HepG2 (cell line): Measurements from ENCODE around the gene ADIPOR1. TPM values are rescaled to one million over a fixed set of nuclear protein-coding genes. Genes with fewer than 3 reads are reported as not detected.

ENCODE experiments used
- ATAC-seq: fragments of 200-7000 bp; cut with Tn5 transposase; 3 replicates; pipeline ENCODE4 v1.9.1; 2020; ENCODE audit warnings: mild to moderate bottlenecking, moderate library complexity
- BruUV-seq: library from RNA; stranded (reverse); fragments of 400-500 nt; replicated peaks from 2 replicates; lab custom pipeline; 2021; lab: Mats Ljungman, UMichigan
- CTCF ChIA-PET: fragments of 300-600 bp; formaldehyde crosslinking; extraction: SDS; loops from one replicate; lab custom pipeline; 2021; ENCODE audit warnings: low total read pairs, inconsistent platforms, low intra/inter-chr PET ratio; lab: Yijun Ruan, JAX
- POLR2A ChIA-PET: fragments of 350-600 bp; sonication (Branson Sonifier 250); formaldehyde crosslinking; loops from one replicate; lab custom pipeline; 2020; ENCODE audit warnings: antibody characterized with exemption, inconsistent platforms; lab: Yijun Ruan, JAX
- DNase-seq: peaks from one replicate; pipeline ENCODE4 v3.0.0-alpha.2; 2015; ENCODE audit warnings: low spot score
- FAIRE-seq: peaks from 3 replicates; lab custom pipeline; 2011; peaks lifted over from hg19 to GRCh38; lab: Jason Lieb, UNC
- H2AFZ ChIP-seq: one replicate; pipeline ENCODE4 v1.6.1; 2011; ENCODE audit warnings: low read length, inconsistent platforms
- H3K27ac ChIP-seq: fragments of 300-600 bp; 3 replicates; pipeline ENCODE4 v1.8.0; 2011; ENCODE audit warnings: mixed run types, mild to moderate bottlenecking, mixed read lengths, low read length, inconsistent platforms; ENCODE audit not compliant: insufficient read depth; ENCODE audit errors: extremely low read length
- H3K27me3 ChIP-seq, 2 experiments: fragments of 200-600 bp in 1 of 2; 2 replicates in 1 of 2; 3 replicates in 1 of 2; pipeline versions ENCODE4 v1.6.0 to v1.8.0; 2011; ENCODE audit warnings: low read length in 2 of 2, mild to moderate bottlenecking in 2 of 2, moderate library complexity in 2 of 2, inconsistent platforms in 1 of 2; ENCODE audit not compliant: insufficient read depth in 2 of 2, control insufficient read depth in 1 of 2
- H3K36me3 ChIP-seq, 2 experiments: fragments of 200-600 bp in 1 of 2; replicated peaks in 1 of 2; 2 replicates in 1 of 2; 3 replicates in 1 of 2; pipeline versions ENCODE4 v1.5.1 to v1.8.0; 2011; ENCODE audit warnings: low read length in 2 of 2, inconsistent platforms in 1 of 2; ENCODE audit not compliant: insufficient read depth in 2 of 2, control insufficient read depth in 1 of 2
- H3K4me1 ChIP-seq: 2 replicates; pipeline ENCODE4 v1.5.1; 2012; ENCODE audit warnings: low read length, inconsistent platforms; ENCODE audit not compliant: insufficient read depth
- H3K4me2 ChIP-seq: 2 replicates; pipeline ENCODE4 v1.6.0; 2011; ENCODE audit warnings: low read depth, low read length, inconsistent platforms
- H3K4me3 ChIP-seq, 3 experiments: fragments of 200-600 bp in 1 of 3; sonication (generic), shearing (Covaris generic) in 1 of 3; replicated peaks in 1 of 3; 2 replicates each; pipeline ENCODE4 v1.5.1; 2011 to 2016; ENCODE audit warnings: low read length in 3 of 3, inconsistent platforms in 2 of 3, low read depth in 2 of 3, mild to moderate bottlenecking in 2 of 3, control low read depth in 1 of 3, mixed read lengths in 1 of 3; ENCODE audit not compliant: insufficient read depth in 1 of 3
- H3K79me2 ChIP-seq: one replicate; pipeline ENCODE4 v1.6.1; 2011; ENCODE audit warnings: low read length, inconsistent platforms; ENCODE audit not compliant: insufficient read depth
- H3K9ac ChIP-seq: 2 replicates; pipeline ENCODE4 v1.6.0; 2011; ENCODE audit warnings: mild to moderate bottlenecking, low read depth, low read length, inconsistent platforms; ENCODE audit not compliant: insufficient read depth
- H3K9me3 ChIP-seq: 2 replicates; pipeline ENCODE4 v1.5.1; 2012; ENCODE audit warnings: mild to moderate bottlenecking, low read length
- H4K20me1 ChIP-seq: 2 replicates; pipeline ENCODE4 v1.6.0; 2011; ENCODE audit warnings: inconsistent platforms, mild to moderate bottlenecking, low read length, moderate library complexity; ENCODE audit not compliant: insufficient read depth
- CEBPB ChIP-seq: IDR thresholded peaks from 2 replicates; pipeline ENCODE4 v1.6.1; 2011; ENCODE audit warnings: low read depth, low read length, improper control_type of control experiment, borderline replicate concordance
- HOXA5 ChIP-seq: sonication (generic); formaldehyde crosslinking; IDR thresholded peaks from 2 replicates; pipeline ENCODE4 v1.4.0; 2020; ENCODE audit warnings: missing genetic modification reagents
- KAT7 ChIP-seq: IDR thresholded peaks from 2 replicates; pipeline ENCODE4 v1.6.1; 2018; ENCODE audit warnings: borderline replicate concordance, missing compliant biosample characterization
- MED1 ChIP-seq: sonication (generic); formaldehyde crosslinking; IDR thresholded peaks from 2 replicates; pipeline ENCODE4 v1.4.0; 2020; ENCODE audit warnings: missing genetic modification reagents
- SMAD1 ChIP-seq: sonication (generic); formaldehyde crosslinking; IDR thresholded peaks from 2 replicates; pipeline ENCODE4 v1.4.0; 2020; ENCODE audit warnings: missing genetic modification reagents, low read depth, mild to moderate bottlenecking, borderline replicate concordance
- ZNF136 ChIP-seq: sonication (generic); formaldehyde crosslinking; IDR thresholded peaks from 2 replicates; pipeline ENCODE4 v1.8.1; 2022; ENCODE audit warnings: low read depth, mild to moderate bottlenecking, moderate library complexity, missing genetic modification reagents
- ZNF260 ChIP-seq: sonication (generic); formaldehyde crosslinking; IDR thresholded peaks from 2 replicates; pipeline ENCODE4 v1.4.0; 2020; ENCODE audit warnings: missing genetic modification reagents, low read depth, mild to moderate bottlenecking, borderline replicate concordance
- ZNF567 ChIP-seq: sonication (generic); formaldehyde crosslinking; IDR thresholded peaks from 2 replicates; pipeline ENCODE4 v1.8.1; 2023; ENCODE audit warnings: mild to moderate bottlenecking, missing genetic modification reagents, borderline replicate concordance
- ZNF607 ChIP-seq: sonication (generic); formaldehyde crosslinking; IDR thresholded peaks from 2 replicates; pipeline ENCODE4 v1.5.1; 2020; ENCODE audit warnings: missing genetic modification reagents, mild to moderate bottlenecking, borderline replicate concordance
- ZNF749 ChIP-seq: sonication (generic); formaldehyde crosslinking; IDR thresholded peaks from 2 replicates; pipeline ENCODE4 v1.8.0; 2022; ENCODE audit warnings: mild to moderate bottlenecking, missing genetic modification reagents, moderate library complexity, borderline replicate concordance
- WGBS: methylation state at CpG from one replicate; pipeline ENCODE4 v1.1.6; 2017; ENCODE audit warnings: low lambda C conversion rate; 5-methylcytosine and 5-hydroxymethylcytosine counted together
- in situ Hi-C: cut with HindIII; loops from 2 replicates; pipeline ENCODE4 v1.10.0; 2017; ENCODE audit warnings: low pct_unique_long_range_greater_than_20kb; ENCODE audit not compliant: extremely low pct_ligation_motif_present
- intact Hi-C: fragments of 100-400 bp; cut with micrococcal nuclease; formaldehyde crosslinking; loops from one replicate; pipeline ENCODE4 v1.10.0; 2022; ENCODE audit not compliant: unreplicated experiment
- polyA plus RNA-seq, 8 experiments: library from polyadenylated mRNA; depleted of rRNA in 3 of 8; stranded (reverse) in 7 of 8; unstranded in 1 of 8; fragments of >200 nt; fragmentation: Illumina TruSeq in 4 of 8; extraction: Trizol in 4 of 8; gene quantifications; 2 replicates each; pipeline versions ENCODE4 v1.2.1 to v1.2.3, GENCODE V29; 2011 to 2016; ENCODE audit warnings: low read depth in 4 of 8, missing spikeins in 1 of 8, mixed read lengths in 1 of 8; ENCODE audit not compliant: insufficient read depth in 1 of 8
- total RNA-seq, 5 experiments: library from RNA; depleted of rRNA; stranded (reverse); fragments of >200 nt; fragmentation: Illumina TruSeq; extraction: Trizol; gene quantifications; 2 replicates each; pipeline ENCODE4 v1.2.3, GENCODE V29; 2016; ENCODE audit warnings: low read depth in 1 of 5

ADIPOR1 gene
- total and polyA plus RNA-seq, 2 of the 13 experiments (the other 11 are each of a cell fraction or from before 2014, with no cell fraction given), result 60.0 to 141 TPM

DNA sequence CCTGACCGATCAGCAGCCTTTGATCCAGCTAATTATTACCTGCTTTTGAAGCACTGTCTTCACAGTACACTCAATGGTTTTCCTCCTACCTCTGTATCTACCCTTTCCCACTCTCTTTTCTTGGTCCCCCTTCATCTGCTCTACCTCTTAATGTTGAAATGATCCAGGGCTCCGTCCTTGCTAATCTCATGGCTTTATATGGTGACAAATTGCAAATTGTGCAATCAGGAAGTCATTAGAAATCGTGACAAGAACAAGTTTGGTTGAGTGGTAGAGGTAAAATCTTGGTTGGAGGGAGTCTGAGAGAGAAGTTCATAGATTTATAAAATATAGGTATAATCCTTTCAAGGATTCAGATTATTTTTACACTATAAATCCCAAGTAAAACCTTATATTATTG, 18.5 kb upstream of the ADIPOR1 start:
- FAIRE-seq (no peak), ATAC-seq (no peak), DNase-seq (no peak)
- Histone ChIP-seq H3K36me3 (no peaks in the 10 kb centered on the region), H3K4me3 (no peak overlapping the region), H3K27me3 (peaks cover 0 to 25% of the 10 kb centered on the region in 2 experiments; a peak in 2 of 5 replicates), H3K9me3 (no peaks in the 10 kb centered on the region), H3K9ac (no peak overlapping the region), H2AFZ (no peak overlapping the region), H3K4me2 (no peak overlapping the region), H3K4me1 (no peaks in the 10 kb centered on the region), H3K27ac (no peak overlapping the region), H3K79me2 (no peaks in the 10 kb centered on the region), H4K20me1 (no peaks in the 10 kb centered on the region)
- no TSS peak for BruUV-seq
- in situ Hi-C loops, result no loop called here
- ChIA-PET CTCF (no interaction called here), POLR2A (no interaction called here)
- no peak for TF ChIP-seq ZNF136 (CRISPR knock-in tag)
- peak; percentile 63; the same call in 1 of the 2 replicates for TF ChIP-seq CEBPB
- under 1% methylated on average over 3 of the region's 3 CpGs for WGBS
- intact Hi-C loops, result no loop called here

DNA sequence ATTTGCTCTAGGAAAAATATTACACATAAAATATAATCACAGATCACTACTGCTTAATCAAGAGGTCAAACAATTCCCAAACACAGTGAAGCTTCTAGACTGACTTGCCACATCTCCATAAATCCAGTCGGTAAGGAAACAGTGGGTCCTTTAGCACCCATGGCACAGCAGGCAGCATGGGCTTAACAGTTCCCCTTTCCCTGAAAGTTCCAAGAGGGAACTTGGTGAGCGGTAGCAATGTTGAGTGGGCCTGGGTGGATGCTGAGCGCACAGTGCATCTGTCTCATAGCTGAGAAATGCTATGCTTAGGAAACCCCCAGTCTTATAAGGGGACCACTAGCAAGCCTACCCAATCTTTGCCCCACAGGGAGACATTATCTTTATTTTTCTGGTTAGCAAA, 16.7 kb upstream of the ADIPOR1 start:
- Histone ChIP-seq H3K27ac (no peak overlapping the region), H4K20me1 (no peaks in the 10 kb centered on the region), H3K4me2 (no peak overlapping the region), H2AFZ (no peak overlapping the region)
- in situ Hi-C loops, result no loop called here
- CTCF ChIA-PET, result no interaction called here
- BruUV-seq, result no TSS peak
- TF ChIP-seq ZNF607, result no peak
- no peak for TF ChIP-seq ZNF749 (CRISPR knock-in tag)
- no peak for TF ChIP-seq HOXA5 (CRISPR knock-in tag)
- no peak for TF ChIP-seq MED1 (CRISPR knock-in tag)
- no peak for TF ChIP-seq ZNF567
- no peak for TF ChIP-seq KAT7 (CRISPR knock-in tag)
- TF ChIP-seq ZNF260 (CRISPR knock-in tag), result no peak
- no peak for TF ChIP-seq SMAD1 (CRISPR knock-in tag)
- TF ChIP-seq, all 625 proteins: peak for 0
- Histone ChIP-seq H3K9ac (no peak overlapping the region), H3K27me3 (peaks cover 0 to 20% of the 10 kb centered on the region in 2 experiments; a peak in 2 of 5 replicates), H3K4me3 (no peak overlapping the region), H3K9me3 (no peaks in the 10 kb centered on the region), H3K4me1 (no peaks in the 10 kb centered on the region), H3K36me3 (no peaks in the 10 kb centered on the region), H3K79me2 (no peaks in the 10 kb centered on the region)
- DNase-seq (no peak), ATAC-seq (no peak), FAIRE-seq (no peak)
- POLR2A ChIA-PET, result no interaction called here
- WGBS, result 40% methylated on average over 2 of the region's 3 CpGs
- intact Hi-C loops, result no loop called here
